Measurements from ENCODE around the gene NR2C2. TPM values are rescaled to one million over a fixed set of nuclear protein-coding genes. Genes with fewer than 3 reads are reported as not detected.

NR2C2 gene
- total and polyA plus RNA-seq, 2 of the 13 experiments (the other 11 are each of a cell fraction or from before 2014, with no cell fraction given) = 7.8 to 11.8 TPM

- POLR2A ChIA-PET = no interaction called here
- H3K4me3 ChIP-seq (replicated peaks in 1 of 3; ENCODE audit: insufficient read depth in 1 of 3, low read depth in 2 of 3, low read length in 3 of 3) = no peak overlapping the region
- H3K79me2 ChIP-seq (ENCODE audit: insufficient read depth, low read length) = no peaks in the 10 kb centered on the region
- H3K9ac ChIP-seq (ENCODE audit: insufficient read depth, low read depth, low read length) = no peak overlapping the region
- WGBS (ENCODE audit: low lambda C conversion rate) = 95% methylated on average over 1 of the region's 1 CpG
- H4K20me1 ChIP-seq (ENCODE audit: insufficient read depth, low read length) = no peaks in the 10 kb centered on the region
- CTCF ChIA-PET (ENCODE audit: low intra/inter-chr PET ratio, low total read pairs) = no interaction called here
- intact Hi-C loops (cut with micrococcal nuclease; ENCODE audit: unreplicated experiment) = no loop called here
- no peak for DNase-seq (ENCODE audit: low spot score)
- H3K36me3 ChIP-seq (replicated peaks in 1 of 2; ENCODE audit: control insufficient read depth in 1 of 2, insufficient read depth in 2 of 2, low read length in 2 of 2) = peaks cover 11 to 31% of the 10 kb centered on the region in 2 experiments; a peak in 4 of 5 replicates
- no peak overlapping the region for H2AFZ ChIP-seq (ENCODE audit: low read length)
- in situ Hi-C loops (cut with HindIII; ENCODE audit: extremely low pct_ligation_motif_present, low pct_unique_long_range_greater_than_20kb) = no loop called here
- no peak for FAIRE-seq
- no peaks in the 10 kb centered on the region; a peak in 1 of 5 replicates for H3K27me3 ChIP-seq (ENCODE audit: control insufficient read depth in 1 of 2, insufficient read depth in 2 of 2, low read length in 2 of 2)
- ATAC-seq = no peak
- H3K4me1 ChIP-seq (ENCODE audit: insufficient read depth, low read length) = peaks cover 14% of the 10 kb centered on the region
- H3K4me2 ChIP-seq (ENCODE audit: low read depth, low read length) = no peak overlapping the region
- no peak overlapping the region for H3K27ac ChIP-seq (ENCODE audit: extremely low read length, insufficient read depth, low read length)
- no peak for TF ChIP-seq TFDP1 (CRISPR knock-in tag; IDR thresholded peaks at IDR 0.05; ENCODE audit: borderline replicate concordance)
- TF ChIP-seq JUND (CRISPR knock-in tag; IDR thresholded peaks at IDR 0.05) = no peak
- TF ChIP-seq, protein P1, sequence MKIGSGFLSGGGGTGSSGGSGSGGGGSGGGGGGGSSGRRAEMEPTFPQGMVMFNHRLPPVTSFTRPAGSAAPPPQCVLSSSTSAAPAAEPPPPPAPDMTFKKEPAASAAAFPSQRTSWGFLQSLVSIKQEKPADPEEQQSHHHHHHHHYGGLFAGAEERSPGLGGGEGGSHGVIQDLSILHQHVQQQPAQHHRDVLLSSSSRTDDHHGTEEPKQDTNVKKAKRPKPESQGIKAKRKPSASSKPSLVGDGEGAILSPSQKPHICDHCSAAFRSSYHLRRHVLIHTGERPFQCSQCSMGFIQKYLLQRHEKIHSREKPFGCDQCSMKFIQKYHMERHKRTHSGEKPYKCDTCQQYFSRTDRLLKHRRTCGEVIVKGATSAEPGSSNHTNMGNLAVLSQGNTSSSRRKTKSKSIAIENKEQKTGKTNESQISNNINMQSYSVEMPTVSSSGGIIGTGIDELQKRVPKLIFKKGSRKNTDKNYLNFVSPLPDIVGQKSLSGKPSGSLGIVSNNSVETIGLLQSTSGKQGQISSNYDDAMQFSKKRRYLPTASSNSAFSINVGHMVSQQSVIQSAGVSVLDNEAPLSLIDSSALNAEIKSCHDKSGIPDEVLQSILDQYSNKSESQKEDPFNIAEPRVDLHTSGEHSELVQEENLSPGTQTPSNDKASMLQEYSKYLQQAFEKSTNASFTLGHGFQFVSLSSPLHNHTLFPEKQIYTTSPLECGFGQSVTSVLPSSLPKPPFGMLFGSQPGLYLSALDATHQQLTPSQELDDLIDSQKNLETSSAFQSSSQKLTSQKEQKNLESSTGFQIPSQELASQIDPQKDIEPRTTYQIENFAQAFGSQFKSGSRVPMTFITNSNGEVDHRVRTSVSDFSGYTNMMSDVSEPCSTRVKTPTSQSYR (CRISPR knock-in tag; IDR thresholded peaks at IDR 0.05; ENCODE audit: borderline replicate concordance) = no peak
- TF ChIP-seq FUBP1 (CRISPR knock-in tag; IDR thresholded peaks at IDR 0.05; ENCODE audit: borderline replicate concordance) = no peak
- TF ChIP-seq GTF3A (CRISPR knock-in tag; conservative IDR thresholded peaks at IDR 0.05) = no peak
- TF ChIP-seq GFI1 (CRISPR knock-in tag; IDR thresholded peaks at IDR 0.05; ENCODE audit: borderline replicate concordance) = no peak
- BruUV-seq (replicated peaks) = no TSS peak
- H3K9me3 ChIP-seq (ENCODE audit: low read length) = no peaks in the 10 kb centered on the region
These were observed 141.8 kb downstream of the NR2C2 start for GRCh38 chr3:15089201-15089600.
